ENCODE measurements around the gene ITIH2. TPM values are rescaled to one million over a fixed set of nuclear protein-coding genes. Genes with fewer than 3 reads are reported as not detected.

Gene ITIH2
- total and polyA plus RNA-seq, 2 of the 8 experiments (the other 6 are each of a cell fraction or from before 2014, with no cell fraction given): not detected

DNA sequence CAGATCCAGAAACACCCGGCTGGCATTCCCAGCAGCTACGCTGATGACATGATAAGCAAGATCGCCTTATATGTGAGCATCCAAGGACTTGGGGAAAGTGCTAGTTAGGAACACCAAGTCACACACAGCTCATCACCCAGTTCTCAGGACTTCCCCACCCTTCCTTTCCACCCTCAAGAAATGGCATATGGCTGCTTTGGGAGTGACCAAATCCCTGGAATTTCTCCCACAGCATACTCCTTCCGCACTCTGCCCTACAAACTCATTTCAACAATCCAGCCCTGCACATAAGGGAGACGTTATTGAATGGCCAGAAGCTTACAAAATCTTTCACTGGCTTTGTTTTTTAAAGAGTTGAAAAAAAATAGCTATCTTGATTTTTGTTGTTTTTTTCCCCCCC, 40.6 kb upstream of the ITIH2 start:
- WGBS, 2 experiments (ENCODE audit: extremely low coverage in 1 of 2, insufficient coverage in 1 of 2, insufficient read length in 1 of 2, insufficient replicate concordance in 2 of 2, low coverage in 1 of 2, low lambda C conversion rate in 2 of 2, missing lambda C conversion rate in 1 of 2): 91% methylated on average over 5 of the region's 5 CpGs; no CpG with 5 or more reads in 1 of the 2 experiments
- H3K9ac ChIP-seq (replicated peaks in 1 of 4; ENCODE audit: extremely low read depth in 1 of 4, low read depth in 3 of 4, low read length in 3 of 4): no peak overlapping the region
- H4K20me1 ChIP-seq (replicated peaks in 1 of 2; ENCODE audit: control insufficient read depth in 1 of 2, insufficient read depth in 2 of 2, low read length in 2 of 2): no peaks in the 10 kb centered on the region
- H3K23me2 ChIP-seq (ENCODE audit: low read depth, low read length): peaks cover 4% of the 10 kb centered on the region; the same call in 1 of the 2 replicates
- POLR2A ChIA-PET (ENCODE audit: partially characterized antibody): interaction anchor here (1.6 kb wide), 1 partner anchor 26 kb away, joined by 3 read pairs; no protein-coding TSS in a partner anchor
- H3K4me3 ChIP-seq (ENCODE audit: extremely low read depth in 1 of 4, insufficient read depth in 2 of 4, low read depth in 3 of 4, low read length in 4 of 4): no peak overlapping the region
- no peak overlapping the region for H3K4ac ChIP-seq (replicated peaks; ENCODE audit: insufficient read length, low read depth, low read length)
- no peak overlapping the region for H2BK15ac ChIP-seq (ENCODE audit: low read length)
- DNase-seq (ENCODE audit: low read depth in 1 of 2, low spot score in 2 of 2) (no peak), FAIRE-seq (no peak)
- H3K9me3 ChIP-seq (ENCODE audit: insufficient read depth in 2 of 2, low read depth in 1 of 2, low read length in 1 of 2): no peaks in the 10 kb centered on the region
- H3K79me2 ChIP-seq (ENCODE audit: control insufficient read depth in 1 of 2, insufficient read depth in 2 of 2, low read length in 2 of 2): no peaks in the 10 kb centered on the region
- H3K4me2 ChIP-seq (ENCODE audit: insufficient read depth in 1 of 2, low read depth in 2 of 2, low read length in 2 of 2): no peak overlapping the region
- H2BK5ac ChIP-seq (ENCODE audit: low read depth, low read length): no peak overlapping the region
- no peak overlapping the region for H2BK20ac ChIP-seq (ENCODE audit: low read length)
- H2BK12ac ChIP-seq (ENCODE audit: low read depth, low read length): no peak overlapping the region
- no peak overlapping the region for H4K91ac ChIP-seq (replicated peaks; ENCODE audit: insufficient read length, low read length)
- H2AFZ ChIP-seq (ENCODE audit: low read length): no peak overlapping the region
- H3K27me3 ChIP-seq (replicated peaks in 1 of 4; ENCODE audit: control insufficient read depth in 3 of 4, extremely low read depth in 1 of 4, insufficient read depth in 3 of 4, low read length in 3 of 4): peaks cover 0 to 18% (median 11%) of the 10 kb centered on the region in 4 experiments; a peak in 6 of 7 replicates
- no peaks in the 10 kb centered on the region for H3K79me1 ChIP-seq (ENCODE audit: low read depth, low read length)
- no peak overlapping the region for H3K14ac ChIP-seq (ENCODE audit: insufficient read length)
- CTCF ChIA-PET (ENCODE audit: partially characterized antibody): interaction anchor here (0.6 to 2.9 kb wide), 6 partner anchors 10 to 144 kb away, joined by 3 to 15 read pairs (median 4); no protein-coding TSS in a partner anchor
- H3K56ac ChIP-seq (replicated peaks; ENCODE audit: insufficient read length, low read depth, low read length): no peak overlapping the region
- H2BK120ac ChIP-seq (replicated peaks; ENCODE audit: low read depth, low read length): no peak overlapping the region
- H3K18ac ChIP-seq (ENCODE audit: extremely low read depth, low read length): no peak overlapping the region
- peaks cover 0 to 2% (median 0%) of the 10 kb centered on the region in 4 experiments; a peak in 1 of 7 replicates for H3K4me1 ChIP-seq (replicated peaks in 1 of 4; ENCODE audit: control insufficient read depth in 3 of 4, insufficient read depth in 4 of 4, low read length in 3 of 4)
- no peak overlapping the region for H2AK5ac ChIP-seq (ENCODE audit: low read depth, low read length)
- no peak overlapping the region for H3K23ac ChIP-seq (ENCODE audit: insufficient read length)
- no peak for TF ChIP-seq RNF2 (IDR thresholded peaks at IDR 0.05; ENCODE audit: borderline replicate concordance, low read depth, low read length, missing control alignments, poor library complexity, severe bottlenecking)
- no peak for TF ChIP-seq TAF1 (IDR thresholded peaks at IDR 0.05; ENCODE audit: low read depth, low read length)
- TF ChIP-seq HDAC6 (IDR thresholded peaks at IDR 0.05; ENCODE audit: low read depth, low read length): no peak
- TF ChIP-seq RFX5 (IDR thresholded peaks at IDR 0.05; ENCODE audit: borderline replicate concordance, low read depth, low read length): no peak
- no peak for TF ChIP-seq POLR2A (IDR thresholded peaks at IDR 0.05; ENCODE audit: control extremely low read depth in 1 of 2, low read depth in 2 of 2, low read length in 2 of 2)
- TF ChIP-seq KDM4A (IDR thresholded peaks at IDR 0.05; ENCODE audit: low read depth, low read length, severe bottlenecking): no peak
- TF ChIP-seq MAFK (IDR thresholded peaks at IDR 0.05; ENCODE audit: low read depth, low read length): no peak
- no peak for TF ChIP-seq TEAD4 (IDR thresholded peaks at IDR 0.05; ENCODE audit: low read depth, low read length)
- TF ChIP-seq SRF (IDR thresholded peaks at IDR 0.05; ENCODE audit: low read depth, low read length): no peak
- no peak overlapping the region for H4K8ac ChIP-seq (ENCODE audit: extremely low read depth, insufficient read depth, low read length)
- no peak overlapping the region for H4K5ac ChIP-seq (ENCODE audit: insufficient read length, low read depth, low read length)
- H3K36me3 ChIP-seq (ENCODE audit: control insufficient read depth in 2 of 4, insufficient read depth in 4 of 4, low read length in 3 of 4): no peaks in the 10 kb centered on the region
- H3K27ac ChIP-seq (ENCODE audit: low read depth, low read length): no peak overlapping the region

Data from H1 (cell line).